GM20431 (cell line): ENCODE data around the gene MTUS2.

Experiments
- in situ Hi-C: fragments of 300-500 bp; cut with MseI, MboI; formaldehyde crosslinking; loops from one replicate; pipeline ENCODE4 v1.15.0; 2020; ENCODE audit warnings: low sequenced_read_pairs; ENCODE audit not compliant: unreplicated experiment

MTUS2 gene

GRCh38 chr13:29099781-29100406 lies 279.8 kb downstream of the MTUS2 start:
- in situ Hi-C loops = loop anchor here (25.0 kb wide), 1 partner anchor 262 kb away; no protein-coding TSS in a partner anchor

DNA sequence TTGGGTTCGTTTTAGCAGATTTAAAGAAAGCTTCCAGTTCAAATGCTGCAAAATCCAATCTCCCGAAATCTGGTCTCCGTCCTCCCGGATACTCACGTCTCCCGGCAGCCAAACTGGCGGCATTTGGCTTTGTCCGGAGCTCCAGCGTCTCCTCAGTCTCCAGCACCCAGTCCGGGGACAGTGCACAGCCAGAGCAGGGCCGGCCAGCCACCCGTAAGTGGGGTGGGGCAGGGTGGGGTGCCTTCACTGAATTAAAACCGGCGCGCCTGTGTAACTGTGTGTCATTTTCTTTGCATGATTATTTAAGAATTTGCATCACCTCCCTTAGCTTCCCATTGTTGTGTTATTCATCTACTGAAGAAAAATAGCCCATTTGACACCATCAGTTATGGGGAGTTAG lies 280.6 kb downstream of the MTUS2 start:
- in situ Hi-C loops = no loop called here

DNA sequence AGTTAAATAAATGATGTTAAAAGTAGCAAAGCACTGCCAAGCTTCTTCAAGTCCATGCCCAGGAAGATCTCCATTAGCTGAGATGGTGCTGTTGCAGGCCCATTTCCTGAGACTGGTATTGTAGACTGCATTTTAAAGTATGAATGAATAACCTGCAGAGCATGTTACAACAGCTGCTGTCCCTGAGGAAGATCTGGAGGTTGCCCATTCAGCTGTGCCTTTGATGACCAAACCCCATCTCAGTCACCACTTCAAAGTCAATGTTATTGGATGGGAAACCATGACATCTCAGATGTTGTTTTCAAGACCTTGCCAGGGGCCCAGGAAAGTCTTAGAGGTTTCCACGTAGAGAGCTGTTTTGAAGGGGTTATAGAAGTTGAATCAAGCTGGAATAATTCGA lies 281.3 kb downstream of the MTUS2 start:
- in situ Hi-C loops = no loop called here

DNA sequence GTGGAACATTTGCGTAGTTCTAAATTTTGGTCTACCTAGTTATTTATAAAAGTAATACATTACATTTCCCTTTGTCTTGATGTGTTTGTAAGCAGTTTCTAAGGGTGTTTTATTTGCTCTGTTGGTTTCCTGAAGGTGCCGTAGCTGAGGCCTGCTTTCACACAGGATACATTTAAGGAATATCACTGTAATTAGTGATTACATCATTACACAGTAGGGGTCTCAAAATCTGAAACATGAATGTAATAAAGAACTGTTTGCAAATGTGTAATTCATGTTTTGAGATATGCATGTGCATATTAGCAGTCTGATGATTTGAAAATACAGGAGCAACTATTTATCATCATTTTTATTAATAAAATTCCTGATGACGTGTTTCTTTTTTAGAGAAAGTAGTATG lies 281.8 kb downstream of the MTUS2 start:
- in situ Hi-C loops = no loop called here

GRCh38 chr13:29103065-29103800 lies 283.1 kb downstream of the MTUS2 start:
- in situ Hi-C loops = no loop called here

- in situ Hi-C loops = no loop called here
These were observed 284.3 kb downstream of the MTUS2 start for GRCh38 chr13:29104461-29104860.

- in situ Hi-C loops = no loop called here
These were observed 285.6 kb downstream of the MTUS2 start for GRCh38 chr13:29105779-29106178.

GRCh38 chr13:29106651-29107050 lies 286.5 kb downstream of the MTUS2 start:
- in situ Hi-C loops = no loop called here

DNA sequence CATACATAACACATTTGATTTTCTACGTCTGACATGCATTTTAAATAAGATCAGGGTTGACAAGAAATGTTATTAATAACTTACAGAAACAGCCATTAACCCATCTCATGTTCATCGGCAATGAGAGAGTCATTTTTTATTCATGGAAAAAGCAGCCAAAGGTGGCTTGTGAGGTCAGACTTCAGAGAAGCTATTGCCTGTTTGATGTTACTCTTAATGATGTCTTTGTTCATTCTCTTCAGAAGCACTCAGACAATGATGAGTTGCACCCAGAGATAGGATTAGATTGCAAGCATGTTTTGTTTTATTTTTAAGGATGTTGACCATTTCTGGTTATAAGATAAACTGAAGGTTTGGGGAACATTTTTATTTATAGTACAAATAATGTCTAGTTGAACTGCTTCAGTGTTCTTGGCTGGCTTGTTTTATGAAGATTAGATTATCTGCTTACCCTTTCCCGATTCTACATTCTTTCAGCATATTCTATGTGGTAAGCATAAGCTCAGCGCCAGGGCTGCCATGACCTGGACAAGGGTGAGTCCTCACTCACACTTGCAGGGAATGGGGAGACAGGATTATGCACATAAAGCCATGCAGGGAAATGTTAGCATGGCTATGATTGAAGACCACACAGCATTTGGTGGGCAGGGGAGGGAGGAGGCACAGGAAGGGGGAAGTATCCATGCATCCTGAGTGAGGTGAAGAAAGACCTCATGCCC lies 288.1 kb downstream of the MTUS2 start:
- in situ Hi-C loops = no loop called here

- in situ Hi-C loops = no loop called here
These were observed 289.8 kb downstream of the MTUS2 start for GRCh38 chr13:29109987-29110386.

- in situ Hi-C loops = no loop called here
These were observed 291.3 kb downstream of the MTUS2 start for GRCh38 chr13:29111446-29111845.

DNA sequence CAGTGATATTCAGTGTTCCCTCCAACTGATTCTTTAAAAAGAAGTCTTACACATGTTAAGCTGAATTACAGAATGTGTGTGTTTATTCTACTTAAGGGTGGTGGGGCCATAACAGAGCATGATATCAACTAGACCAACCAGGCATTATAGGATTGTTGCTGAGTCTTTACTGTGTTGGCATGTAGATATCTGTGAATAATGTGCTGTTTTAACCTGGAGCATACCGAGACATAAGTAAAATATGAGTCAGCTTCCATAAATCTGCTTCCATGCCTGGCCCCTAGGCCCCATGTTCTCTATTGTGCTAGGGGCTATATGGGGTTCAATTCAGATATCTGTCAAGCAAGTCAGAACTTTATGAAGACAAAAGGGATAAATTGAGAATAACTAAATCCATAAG lies 295.7 kb downstream of the MTUS2 start:
- in situ Hi-C loops = no loop called here

DNA sequence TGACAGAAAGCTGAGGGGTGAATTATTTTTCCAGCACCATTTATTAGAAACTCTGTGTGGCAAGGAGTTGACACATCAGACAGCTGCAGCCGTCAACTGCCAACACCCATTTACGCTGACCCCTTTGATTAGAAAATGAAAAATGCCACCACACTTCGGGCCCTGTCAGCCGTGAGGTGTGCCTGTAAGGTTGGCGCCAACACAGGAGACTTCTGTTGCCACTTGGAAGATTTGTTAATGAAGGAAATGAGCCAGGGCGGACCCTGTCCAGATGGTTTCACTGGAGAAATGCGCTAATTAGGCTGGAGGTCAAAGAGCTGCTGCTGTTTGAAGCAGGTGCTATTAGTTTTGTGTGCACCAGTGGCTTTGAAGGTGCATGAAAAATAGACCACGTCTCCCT lies 297.5 kb downstream of the MTUS2 start:
- in situ Hi-C loops = no loop called here

DNA sequence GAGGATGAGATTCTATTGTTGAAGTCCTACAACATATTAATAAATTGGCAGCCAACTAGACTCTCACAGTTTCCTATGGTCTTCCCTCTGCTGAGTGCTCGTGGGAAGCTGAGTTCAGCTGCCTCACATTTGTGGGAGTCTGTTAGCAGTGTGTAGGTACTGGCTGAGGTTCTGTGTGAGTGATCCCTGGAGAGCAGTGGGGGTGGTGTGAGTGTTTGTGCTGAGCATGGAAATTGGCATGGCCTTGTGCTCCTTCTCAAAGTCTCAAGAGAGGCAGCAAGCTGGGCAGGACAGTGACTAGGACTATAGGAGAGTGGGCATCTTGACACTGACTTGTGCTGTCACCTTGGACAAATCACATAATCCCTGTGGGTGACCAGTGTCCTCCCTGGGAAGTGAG lies 298.3 kb downstream of the MTUS2 start:
- in situ Hi-C loops = no loop called here

DNA sequence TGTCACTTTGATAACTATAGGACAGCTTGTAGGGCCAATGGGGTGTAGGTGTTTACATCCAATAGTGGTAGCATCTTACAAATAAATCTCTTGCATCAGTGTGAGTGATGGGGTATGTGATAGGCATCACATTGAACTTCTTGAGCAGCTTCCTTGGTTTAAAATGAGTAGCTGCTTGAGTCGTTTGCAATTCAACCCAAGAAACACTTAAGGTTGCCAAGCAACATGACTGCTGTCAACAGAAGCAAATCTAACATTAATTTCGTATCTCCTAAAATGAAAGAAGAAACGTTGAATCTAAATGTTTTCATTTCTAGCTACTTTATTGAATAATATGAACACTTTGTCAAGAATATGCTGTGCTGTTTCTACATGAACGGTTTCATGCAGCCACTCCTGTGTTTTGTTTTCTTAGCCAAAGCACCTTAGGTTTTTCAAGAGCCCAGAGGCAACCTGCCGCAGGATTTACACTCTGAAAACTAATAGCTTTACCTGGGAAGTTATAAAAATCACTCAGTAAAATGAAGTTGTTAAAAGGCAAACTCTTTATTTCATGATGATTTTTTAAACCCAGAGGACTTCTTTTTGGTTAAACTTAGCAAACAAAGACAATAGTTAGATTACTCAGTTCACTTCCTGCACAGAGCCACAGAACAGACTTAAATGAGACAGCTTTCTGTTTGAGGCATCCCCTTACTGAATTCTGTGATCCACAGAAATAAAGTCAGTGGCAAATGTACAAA lies 305.2 kb downstream of the MTUS2 start:
- in situ Hi-C loops = no loop called here

DNA sequence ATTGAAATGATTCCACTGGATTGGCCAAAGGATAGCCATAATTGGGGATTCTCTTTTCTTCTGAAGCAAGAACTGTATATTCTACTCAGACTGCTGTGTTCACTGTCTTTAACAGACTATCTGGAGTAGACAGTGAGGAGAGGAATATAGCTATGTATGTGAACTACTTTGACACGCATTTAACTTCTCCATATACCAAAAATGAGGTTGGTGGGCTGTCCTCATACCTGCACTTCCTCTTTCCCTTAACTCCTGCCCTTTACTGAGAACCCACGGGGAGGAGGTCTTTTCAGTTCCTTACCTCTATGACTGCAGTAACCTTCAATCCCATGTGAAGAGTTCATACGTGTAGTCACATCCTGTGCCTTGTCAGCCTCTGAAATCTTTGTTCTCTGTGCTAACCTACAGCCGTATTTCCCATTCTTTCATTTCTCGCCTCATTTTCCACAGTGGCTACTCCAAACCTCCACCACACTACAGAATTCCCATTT lies 305.8 kb downstream of the MTUS2 start:
- in situ Hi-C loops = no loop called here

DNA sequence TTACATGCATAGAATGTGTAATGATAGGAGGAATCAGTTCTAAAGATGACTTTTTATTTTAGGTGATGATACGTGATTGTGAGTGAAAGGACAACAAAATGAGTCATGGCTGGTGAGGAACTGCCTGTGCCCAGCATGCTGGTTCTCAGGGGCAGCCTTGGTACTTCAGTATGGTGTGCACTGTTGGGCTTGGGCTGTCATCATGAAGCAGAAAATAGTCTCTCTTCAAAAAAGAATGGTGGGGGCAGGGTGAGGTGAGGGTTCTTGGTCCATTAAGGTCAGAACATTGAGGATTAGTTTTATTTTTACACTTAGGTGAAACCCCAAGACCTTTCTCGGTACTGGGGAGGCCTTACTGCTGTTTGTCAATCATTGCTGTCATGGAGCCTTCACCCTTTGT lies 309.5 kb downstream of the MTUS2 start:
- in situ Hi-C loops = no loop called here

DNA sequence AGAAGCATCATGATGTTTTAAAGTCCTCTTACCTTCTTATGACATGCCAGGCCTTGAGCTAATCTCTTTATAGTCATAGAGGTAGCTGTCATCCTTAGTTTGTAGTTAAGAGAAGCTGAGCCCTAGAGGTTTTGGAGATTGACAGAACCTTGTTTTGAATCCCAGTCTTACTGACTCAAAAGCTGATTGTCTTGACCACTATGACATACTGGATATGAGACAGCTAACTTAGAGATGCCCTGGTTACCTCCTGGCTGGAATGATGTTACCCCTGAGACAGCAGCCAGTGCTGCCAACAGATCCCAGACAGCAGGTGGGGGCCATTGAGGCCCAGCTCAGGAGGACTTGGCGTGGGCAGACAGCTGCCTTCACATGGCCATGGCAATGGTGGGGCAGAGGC lies 311.0 kb downstream of the MTUS2 start:
- in situ Hi-C loops = no loop called here

DNA sequence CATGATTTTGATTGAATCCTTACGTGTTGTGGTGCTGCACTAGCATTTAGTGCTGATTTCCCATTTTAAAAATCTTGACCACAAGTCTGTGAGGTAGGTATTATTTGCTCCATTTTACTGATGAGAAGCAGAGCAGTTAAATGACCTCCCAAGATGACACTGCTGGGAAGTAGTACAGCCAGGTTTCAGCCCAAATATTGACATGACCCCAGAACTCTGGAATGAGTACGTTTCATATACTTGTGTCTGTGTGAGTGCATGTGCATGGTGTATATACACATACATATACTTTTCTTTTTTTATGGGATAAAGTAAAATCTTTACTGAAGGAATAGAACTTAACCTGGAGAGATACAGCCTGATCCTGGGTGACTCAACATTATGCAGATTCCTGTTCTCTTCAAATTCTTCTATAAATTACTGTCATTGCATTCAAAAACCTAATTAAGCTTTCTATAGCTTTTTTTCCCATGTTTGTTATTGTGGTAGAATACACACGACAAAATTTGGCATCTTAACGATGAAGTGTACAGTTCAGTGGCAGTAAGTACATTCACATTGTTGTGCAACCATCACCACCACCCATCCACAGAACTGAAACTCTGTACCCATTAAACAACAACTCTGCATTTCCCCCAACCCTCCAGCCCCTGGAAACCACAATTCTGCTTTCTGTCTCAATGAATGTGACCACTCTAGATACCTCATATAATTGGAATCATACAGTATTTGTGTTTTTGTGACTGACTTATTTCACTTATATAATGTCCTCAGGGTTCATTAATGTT lies 311.9 kb downstream of the MTUS2 start:
- in situ Hi-C loops = no loop called here

DNA sequence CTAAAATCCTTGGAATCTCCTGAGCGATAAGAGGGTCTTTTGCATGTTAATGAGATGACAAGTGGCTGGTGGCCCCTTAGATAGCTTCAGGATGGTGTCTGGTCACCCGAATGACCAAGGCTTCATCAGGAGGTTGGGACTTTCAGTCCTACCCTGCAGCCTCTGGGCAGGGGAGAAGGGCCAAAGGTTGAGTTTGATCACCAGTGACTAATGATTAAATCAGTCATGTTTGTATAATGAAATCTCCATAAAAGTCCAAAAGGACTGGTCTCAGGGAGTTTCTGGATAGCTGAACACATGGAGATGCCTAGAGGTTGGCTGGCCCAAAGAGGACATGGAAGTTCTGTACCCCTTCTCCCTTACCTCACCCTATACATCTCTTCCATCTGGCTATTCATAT lies 316.2 kb downstream of the MTUS2 start:
- in situ Hi-C loops = no loop called here
